KMS-11 (cell line): ENCODE measurements around the gene LRRK1.

ENCODE experiments used
- H2AFZ ChIP-seq: fragments of 200-600 bp; sonication (generic); 2 replicates; pipeline ENCODE4 v1.6.1; 2016; ENCODE audit warnings: antibody characterized with exemption, mixed run types, low read depth
- H3K27ac ChIP-seq: fragments of 200-600 bp; sonication (generic); 2 replicates; pipeline ENCODE4 v1.6.1; 2016; ENCODE audit warnings: mild to moderate bottlenecking, mixed run types
- H3K27me3 ChIP-seq: fragments of 200-600 bp; sonication (generic); 2 replicates; pipeline ENCODE4 v1.6.1; 2017; ENCODE audit warnings: mild to moderate bottlenecking, low read depth, mixed run types, moderate library complexity; ENCODE audit not compliant: insufficient read depth
- H3K36me3 ChIP-seq: fragments of 200-600 bp; sonication (generic); 2 replicates; pipeline ENCODE4 v1.6.1; 2017; ENCODE audit warnings: mild to moderate bottlenecking, mixed run types; ENCODE audit not compliant: insufficient read depth
- H3K4me1 ChIP-seq: fragments of 200-600 bp; sonication (generic); 2 replicates; pipeline ENCODE4 v1.6.1; 2016; ENCODE audit warnings: mild to moderate bottlenecking, low read depth, mixed run types; ENCODE audit not compliant: poor library complexity, severe bottlenecking
- H3K4me2 ChIP-seq: fragments of 200-600 bp; sonication (generic); 2 replicates; pipeline ENCODE4 v1.7.0; 2016; ENCODE audit warnings: mild to moderate bottlenecking, mixed run types
- H3K4me3 ChIP-seq: fragments of 200-600 bp; sonication (generic); IDR thresholded peaks from 2 replicates; pipeline ENCODE4 v1.6.1; 2017; ENCODE audit warnings: low read depth, low read length, mixed read lengths; ENCODE audit not compliant: insufficient read depth
- H3K79me2 ChIP-seq: fragments of 200-600 bp; sonication (generic); 2 replicates; pipeline ENCODE4 v1.6.1; 2016; ENCODE audit warnings: low read depth, mixed run types; ENCODE audit not compliant: insufficient read depth
- H3K9ac ChIP-seq: fragments of 200-600 bp; sonication (generic); 2 replicates; pipeline ENCODE4 v1.6.1; 2016; ENCODE audit warnings: mild to moderate bottlenecking, mixed run types
- H4K20me1 ChIP-seq: fragments of 200-600 bp; sonication (generic); 2 replicates; pipeline ENCODE4 v1.6.1; 2016; ENCODE audit warnings: mild to moderate bottlenecking, mixed run types; ENCODE audit not compliant: insufficient read depth
- CTCF ChIP-seq: fragments of 200-600 bp; sonication (generic); conservative IDR thresholded peaks from 2 replicates; pipeline ENCODE4 v1.6.1; 2017; ENCODE audit warnings: low read depth, mild to moderate bottlenecking, antibody characterized with exemption, low read length, moderate library complexity, mixed read lengths

Gene LRRK1

GRCh38 chr15:100988857-100989256 is 69.7 kb downstream of the LRRK1 start:
- Histone ChIP-seq H3K36me3 (no peaks in the 10 kb centered on the region), H3K79me2 (no peaks in the 10 kb centered on the region), H3K4me1 (no peaks in the 10 kb centered on the region), H4K20me1 (no peaks in the 10 kb centered on the region), H3K4me3 (no peak overlapping the region), H3K9ac (no peak overlapping the region), H3K27ac (no peak overlapping the region), H2AFZ (no peak overlapping the region), H3K27me3 (no peaks in the 10 kb centered on the region), H3K4me2 (no peak overlapping the region)
- TF ChIP-seq CTCF = no peak

- Histone ChIP-seq H3K36me3 (no peaks in the 10 kb centered on the region), H3K9ac (no peak overlapping the region), H3K27me3 (no peaks in the 10 kb centered on the region), H3K79me2 (no peaks in the 10 kb centered on the region), H3K4me1 (no peaks in the 10 kb centered on the region), H3K4me3 (no peak overlapping the region), H3K27ac (no peak overlapping the region), H4K20me1 (no peaks in the 10 kb centered on the region), H2AFZ (no peak overlapping the region), H3K4me2 (no peak overlapping the region)
- no peak for TF ChIP-seq CTCF
Measured at GRCh38 chr15:100994597-100995446, 75.7 kb downstream of the LRRK1 start.

- Histone ChIP-seq H3K4me3 (no peak overlapping the region), H3K4me1 (no peaks in the 10 kb centered on the region), H3K9ac (no peak overlapping the region), H3K27me3 (no peaks in the 10 kb centered on the region), H3K36me3 (no peaks in the 10 kb centered on the region), H4K20me1 (no peaks in the 10 kb centered on the region), H3K27ac (no peak overlapping the region), H3K79me2 (no peaks in the 10 kb centered on the region), H2AFZ (no peak overlapping the region), H3K4me2 (no peak overlapping the region)
- TF ChIP-seq CTCF = no peak
Measured at GRCh38 chr15:100995471-100996430, 76.6 kb downstream of the LRRK1 start.

- H3K4me2 ChIP-seq = no peak overlapping the region
- H3K4me1 ChIP-seq = no peaks in the 10 kb centered on the region
- H3K9ac ChIP-seq = no peak overlapping the region
- no peak overlapping the region for H2AFZ ChIP-seq
- H3K4me3 ChIP-seq = no peak overlapping the region
- H3K79me2 ChIP-seq = no peaks in the 10 kb centered on the region
- no peaks in the 10 kb centered on the region for H3K36me3 ChIP-seq
- H3K27me3 ChIP-seq = no peaks in the 10 kb centered on the region
- H4K20me1 ChIP-seq = no peaks in the 10 kb centered on the region
- no peak for TF ChIP-seq CTCF
- no peak overlapping the region for H3K27ac ChIP-seq
Measured at GRCh38 chr15:100997442-100997841, 78.3 kb downstream of the LRRK1 start.
